Measurements from ENCODE around the gene BCO2. TPM values are rescaled to one million over a fixed set of nuclear protein-coding genes. Genes with fewer than 3 reads are reported as not detected.

The BCO2 gene
- total RNA-seq, 4 donors from 2014 or later, result 9.9 to 56.2 (median 25.4) TPM

DNA sequence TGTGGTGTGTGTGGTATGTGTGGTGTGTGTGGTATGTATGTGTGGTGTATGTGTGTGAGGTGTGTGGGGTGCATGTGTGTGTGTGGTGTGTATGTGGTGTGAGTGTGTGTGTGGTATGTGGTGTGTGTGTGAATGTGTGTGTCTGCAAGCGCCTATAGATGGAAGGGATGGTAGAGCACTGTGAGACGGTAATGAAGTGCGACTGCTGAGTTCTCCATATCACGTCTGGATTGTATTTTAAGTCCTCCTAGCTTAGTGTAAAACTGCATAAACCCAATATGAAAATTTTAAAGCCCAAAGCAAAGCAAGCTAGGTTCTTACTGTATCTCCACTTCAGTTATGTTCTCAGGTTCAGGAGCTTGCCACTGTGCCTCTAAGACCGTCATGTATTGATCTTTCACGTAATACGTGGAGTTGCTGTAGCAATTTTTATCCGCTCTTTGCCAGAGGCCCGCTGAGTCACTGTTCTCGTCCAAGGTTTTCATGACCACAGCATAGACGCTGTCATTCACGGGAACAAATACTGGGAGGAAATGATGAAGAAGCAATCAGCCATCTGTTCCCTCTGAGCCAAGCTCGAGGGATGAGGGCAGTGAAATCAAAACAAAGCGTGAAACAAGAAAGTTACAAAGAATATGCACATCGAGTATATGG is 79.9 kb downstream of the BCO2 start:
- Histone ChIP-seq H3K4me3 (no peak overlapping the region), H3K27ac (no peak overlapping the region), H3K27me3 (no peaks in the 10 kb centered on the region), H3K4me1 (no peaks in the 10 kb centered on the region), H3K9me3 (no peaks in the 10 kb centered on the region), H3K36me3 (no peaks in the 10 kb centered on the region)
- DNase-seq, result no peak
- TF ChIP-seq POLR2A (IDR thresholded peaks at IDR 0.05) (no peak), CTCF (IDR thresholded peaks at IDR 0.05) (no peak)

- TF ChIP-seq CTCF (IDR thresholded peaks at IDR 0.05) (no peak), POLR2A (IDR thresholded peaks at IDR 0.05) (no peak)
- H3K36me3 ChIP-seq, result no peaks in the 10 kb centered on the region
- H3K4me1 ChIP-seq, result no peaks in the 10 kb centered on the region
- no peaks in the 10 kb centered on the region for H3K9me3 ChIP-seq
- no peak for DNase-seq
- H3K4me3 ChIP-seq, result no peak within 1 kb of the TSS
- no peaks in the 10 kb centered on the region for H3K27me3 ChIP-seq
- H3K27ac ChIP-seq, result no peak within 1 kb of the TSS
These were observed 85.2 kb downstream of the BCO2 start, which contains the start of gene PLET1 for GRCh38 chr11:112260490-112260889. PLET1 (minus strand) TSS chr11:112260860; CDS start chr11:112260589, 271 bp downstream.

GRCh38 chr11:112265659-112266409 is 90.5 kb downstream of the BCO2 start:
- Histone ChIP-seq H3K4me3 (no peak overlapping the region), H3K27ac (peak overlapping the region in 1 of 4 donors; percentile 10), H3K36me3 (no peaks in the 10 kb centered on the region), H3K27me3 (no peaks in the 10 kb centered on the region), H3K9me3 (no peaks in the 10 kb centered on the region), H3K4me1 (no peaks in the 10 kb centered on the region)
- TF ChIP-seq CTCF (IDR thresholded peaks at IDR 0.05) (no peak), POLR2A (IDR thresholded peaks at IDR 0.05) (no peak)
- no peak for DNase-seq

- Histone ChIP-seq H3K4me1 (no peaks in the 10 kb centered on the region), H3K27ac (no peak overlapping the region)
- TF ChIP-seq POLR2A (IDR thresholded peaks at IDR 0.05) (no peak), CTCF (IDR thresholded peaks at IDR 0.05) (no peak)
These were observed 91.1 kb downstream of the BCO2 start for GRCh38 chr11:112266410-112266778.

GRCh38 chr11:112267188-112267591 is 91.9 kb downstream of the BCO2 start:
- H3K36me3 ChIP-seq, result no peaks in the 10 kb centered on the region
- TF ChIP-seq POLR2A (IDR thresholded peaks at IDR 0.05) (no peak), CTCF (IDR thresholded peaks at IDR 0.05) (no peak)
- H3K4me3 ChIP-seq, result no peak overlapping the region
- no peaks in the 10 kb centered on the region for H3K4me1 ChIP-seq
- H3K27me3 ChIP-seq, result no peaks in the 10 kb centered on the region
- no peak for DNase-seq
- no peaks in the 10 kb centered on the region for H3K9me3 ChIP-seq
- no peak overlapping the region for H3K27ac ChIP-seq

More at GRCh38 chr11:112266410-112266778, 91.1 kb downstream of the BCO2 start:
- Histone ChIP-seq H3K4me3 (no peak overlapping the region), H3K9me3 (no peaks in the 10 kb centered on the region), H3K27me3 (no peaks in the 10 kb centered on the region), H3K36me3 (no peaks in the 10 kb centered on the region)
- no peak for DNase-seq

All from Peyer's patch (tissue), 4 donors.